Measurements from ENCODE around the gene SPEN.
"Not testable (repeated sequence)": the region's sequence is repeated elsewhere in the genome, so short reads cannot be mapped to it uniquely, and the experiment has no call there.

The SPEN gene

GRCh38 chr1:15900662-15901279, 53.3 kb downstream of the SPEN start:
- no peak for TF ChIP-seq JUND (IDR thresholded peaks at IDR 0.05; ENCODE audit: low read depth)

GRCh38 chr1:15902882-15903281, 55.4 kb downstream of the SPEN start:
- in situ Hi-C loops (cut with HindIII; ENCODE audit: low pct_unique_long_range_greater_than_20kb, low sequenced_read_pairs) = no loop called here
- no peak for TF ChIP-seq JUND (IDR thresholded peaks at IDR 0.05; ENCODE audit: low read depth)
- DNase-seq (ENCODE audit: low read depth in 1 of 2, low spot score in 1 of 2) = no peak

More at GRCh38 chr1:15900662-15901279, 53.3 kb downstream of the SPEN start:
- DNase-seq (ENCODE audit: low read depth in 1 of 2, low spot score in 1 of 2) = no peak
- in situ Hi-C loops (cut with HindIII; ENCODE audit: low pct_unique_long_range_greater_than_20kb, low sequenced_read_pairs) = no loop called here

GRCh38 chr1:15908597-15908996, 61.1 kb downstream of the SPEN start:
- DNase-seq (ENCODE audit: low read depth in 1 of 2, low spot score in 1 of 2) = no peak
- in situ Hi-C loops (cut with HindIII; ENCODE audit: low pct_unique_long_range_greater_than_20kb, low sequenced_read_pairs) = no loop called here
- no peak for TF ChIP-seq JUND (IDR thresholded peaks at IDR 0.05; ENCODE audit: low read depth)

- in situ Hi-C loops (cut with HindIII; ENCODE audit: low pct_unique_long_range_greater_than_20kb, low sequenced_read_pairs) = no loop called here
- TF ChIP-seq JUND (IDR thresholded peaks at IDR 0.05; ENCODE audit: low read depth) = no peak
- no peak for DNase-seq (ENCODE audit: low read depth in 1 of 2, low spot score in 1 of 2)
These were observed 63.6 kb downstream of the SPEN start for GRCh38 chr1:15911141-15911540.

- in situ Hi-C loops (cut with HindIII; ENCODE audit: low pct_unique_long_range_greater_than_20kb, low sequenced_read_pairs) = no loop called here
- DNase-seq (ENCODE audit: low read depth in 1 of 2, low spot score in 1 of 2) = peak in 1 of 2 experiments; percentile 54
- no peak for TF ChIP-seq JUND (IDR thresholded peaks at IDR 0.05; ENCODE audit: low read depth)
These were observed 64.4 kb downstream of the SPEN start for GRCh38 chr1:15911927-15912326.

- in situ Hi-C loops (cut with HindIII; ENCODE audit: low pct_unique_long_range_greater_than_20kb, low sequenced_read_pairs); DNase-seq (ENCODE audit: low read depth in 1 of 2, low spot score in 1 of 2): not testable (repeated sequence)
These were observed 66.1 kb downstream of the SPEN start for GRCh38 chr1:15913607-15914006.

GRCh38 chr1:15915991-15916390, 68.5 kb downstream of the SPEN start:
- DNase-seq (ENCODE audit: low read depth in 1 of 2, low spot score in 1 of 2) = no peak
- in situ Hi-C loops (cut with HindIII; ENCODE audit: low pct_unique_long_range_greater_than_20kb, low sequenced_read_pairs) = no loop called here

GRCh38 chr1:15916417-15916816, 68.9 kb downstream of the SPEN start:
- in situ Hi-C loops (cut with HindIII; ENCODE audit: low pct_unique_long_range_greater_than_20kb, low sequenced_read_pairs) = no loop called here
- no peak for DNase-seq (ENCODE audit: low read depth in 1 of 2, low spot score in 1 of 2)
- no peak for TF ChIP-seq JUND (IDR thresholded peaks at IDR 0.05; ENCODE audit: low read depth)

More at GRCh38 chr1:15915991-15916390, 68.5 kb downstream of the SPEN start:
- TF ChIP-seq JUND (IDR thresholded peaks at IDR 0.05; ENCODE audit: low read depth) = no peak

- TF ChIP-seq JUND (IDR thresholded peaks at IDR 0.05; ENCODE audit: low read depth) = no peak
- in situ Hi-C loops (cut with HindIII; ENCODE audit: low pct_unique_long_range_greater_than_20kb, low sequenced_read_pairs) = no loop called here
- no peak for DNase-seq (ENCODE audit: low read depth in 1 of 2, low spot score in 1 of 2)
These were observed 69.4 kb downstream of the SPEN start for GRCh38 chr1:15916916-15917315.

- DNase-seq (ENCODE audit: low read depth in 1 of 2, low spot score in 1 of 2) = no peak
- in situ Hi-C loops (cut with HindIII; ENCODE audit: low pct_unique_long_range_greater_than_20kb, low sequenced_read_pairs) = no loop called here
- no peak for TF ChIP-seq JUND (IDR thresholded peaks at IDR 0.05; ENCODE audit: low read depth)
These were observed 71.6 kb downstream of the SPEN start for GRCh38 chr1:15918962-15919715.

GRCh38 chr1:15923241-15923640, 75.7 kb downstream of the SPEN start:
- no peak for TF ChIP-seq JUND (IDR thresholded peaks at IDR 0.05; ENCODE audit: low read depth)
- DNase-seq (ENCODE audit: low read depth in 1 of 2, low spot score in 1 of 2) = no peak
- in situ Hi-C loops (cut with HindIII; ENCODE audit: low pct_unique_long_range_greater_than_20kb, low sequenced_read_pairs) = no loop called here

GRCh38 chr1:15926448-15926847, 78.9 kb downstream of the SPEN start:
- in situ Hi-C loops (cut with HindIII; ENCODE audit: low pct_unique_long_range_greater_than_20kb, low sequenced_read_pairs); DNase-seq (ENCODE audit: low read depth in 1 of 2, low spot score in 1 of 2): not testable (repeated sequence)
